Lung (tissue), 12 donors: ENCODE data around the gene CIBAR2. TPM values are rescaled to one million over a fixed set of nuclear protein-coding genes. Genes with fewer than 3 reads are reported as not detected.

Source experiments
- ATAC-seq: fragments of 200-7000 bp; cut with Tn5 transposase; one replicate; pipeline ENCODE4 v1.9.1; 2020; ENCODE audit warnings: moderate number of reproducible peaks; ENCODE audit not compliant: insufficient read depth, low FRiP score
- DNase-seq, 3 donors: peaks; one replicate each; pipeline ENCODE4 v3.0.0-alpha.2; 2013 to 2017
- H3K27ac ChIP-seq, 2 donors: one replicate each; pipeline ENCODE4 v1.5.1; 2013; ENCODE audit warnings: mild to moderate bottlenecking in 2 of 2, moderate library complexity in 2 of 2, control low read depth in 1 of 2, inconsistent platforms in 1 of 2, low read depth in 1 of 2, low read length in 1 of 2
- H3K27me3 ChIP-seq, 3 donors: one replicate each; pipeline ENCODE4 v1.5.1; 2013; ENCODE audit warnings: low read length in 2 of 3; ENCODE audit not compliant: control insufficient read depth in 3 of 3, insufficient read depth in 3 of 3
- H3K36me3 ChIP-seq, 4 donors: one replicate each; pipeline ENCODE4 v1.5.1; 2013; ENCODE audit warnings: low read length in 4 of 4, mild to moderate bottlenecking in 1 of 4, moderate library complexity in 1 of 4; ENCODE audit not compliant: control insufficient read depth in 4 of 4, insufficient read depth in 4 of 4
- H3K4me1 ChIP-seq, 5 donors: one replicate each; pipeline ENCODE4 v1.5.1; 2013; ENCODE audit warnings: low read length in 5 of 5, mild to moderate bottlenecking in 2 of 5, moderate library complexity in 1 of 5; ENCODE audit not compliant: control insufficient read depth in 5 of 5, insufficient read depth in 5 of 5
- H3K4me3 ChIP-seq: one replicate; pipeline ENCODE4 v1.5.1; 2013; ENCODE audit warnings: mild to moderate bottlenecking, control low read depth, moderate library complexity
- H3K9ac ChIP-seq, 2 donors: one replicate each; pipeline ENCODE4 v1.5.1; 2013; ENCODE audit warnings: low read length in 2 of 2, control low read depth in 1 of 2; ENCODE audit not compliant: insufficient read depth in 1 of 2
- H3K9me3 ChIP-seq, 4 donors: one replicate each; pipeline ENCODE4 v1.5.1; 2013; ENCODE audit warnings: low read length in 3 of 4, mild to moderate bottlenecking in 1 of 4, moderate library complexity in 1 of 4; ENCODE audit not compliant: control insufficient read depth in 4 of 4, insufficient read depth in 3 of 4
- WGBS, 2 donors: extraction: QIAGEN DNeasy Blood & Tissue Kit; methylation state at CpG; one replicate each; pipeline ENCODE4 v1.1.7; 2013; 5-methylcytosine and 5-hydroxymethylcytosine counted together
- polyA plus RNA-seq, 2 donors: library from polyadenylated mRNA; stranded (reverse); fragments of 200-250 nt; gene quantifications; one replicate each; pipeline ENCODE4 v1.2.1, GENCODE V29; 2013
- total RNA-seq, 2 donors: library from RNA; depleted of rRNA in 1 of 2; stranded (reverse); fragments of >200 nt in 1 of 2; gene quantifications; one replicate each; pipeline ENCODE4 v1.2.1, GENCODE V29; 2014 to 2021
- TF ChIP-seq, protein P1 (sequence below): IDR thresholded peaks from 2 replicates; pipeline ENCODE4 v1.5.1; 2012; ENCODE audit warnings: mild to moderate bottlenecking; ENCODE audit errors: control extremely low read depth, extremely low read depth
- donor health status: control.
- donor health status: control.
- donor health status: Bipolar disorder and iron deficiency.
- donor health status: healthy.
- donor health status: DM: yes; HTN: yes; CAD: no.

Gene CIBAR2
- total and polyA plus RNA-seq, 4 donors = 11.8 to 49.0 (median 18.9) TPM

DNA sequence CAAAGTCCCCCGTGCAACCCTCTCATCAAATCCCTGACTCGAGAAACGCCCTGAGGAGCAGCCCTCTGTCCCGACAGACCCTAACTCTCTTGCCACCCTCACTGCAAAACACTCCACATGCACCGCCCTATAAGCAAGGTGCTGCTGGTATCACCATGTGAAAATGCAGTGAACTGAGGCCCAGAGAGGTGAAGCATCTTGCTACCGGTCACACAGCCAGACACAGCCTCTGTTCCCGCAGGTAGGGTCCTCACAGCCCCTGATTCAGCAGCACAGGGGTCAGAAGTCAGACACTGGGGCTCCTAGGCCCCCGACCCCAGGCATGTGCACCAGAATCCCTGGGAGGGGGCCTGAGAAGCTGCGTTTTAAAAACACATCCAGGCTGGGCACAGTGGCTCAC lies 1.1 kb downstream of the CIBAR2 start:
- ATAC-seq (no peak), DNase-seq (no peak)
- Histone ChIP-seq H3K27ac (no peak overlapping the region), H3K36me3 (no peaks in the 10 kb centered on the region), H3K27me3 (no peaks in the 10 kb centered on the region), H3K4me1 (peaks cover 0 to 3% (median 0%) of the 10 kb centered on the region in 5 donors), H3K9me3 (no peaks in the 10 kb centered on the region), H3K4me3 (no peak overlapping the region), H3K9ac (no peak overlapping the region)
- TF ChIP-seq, protein P1, sequence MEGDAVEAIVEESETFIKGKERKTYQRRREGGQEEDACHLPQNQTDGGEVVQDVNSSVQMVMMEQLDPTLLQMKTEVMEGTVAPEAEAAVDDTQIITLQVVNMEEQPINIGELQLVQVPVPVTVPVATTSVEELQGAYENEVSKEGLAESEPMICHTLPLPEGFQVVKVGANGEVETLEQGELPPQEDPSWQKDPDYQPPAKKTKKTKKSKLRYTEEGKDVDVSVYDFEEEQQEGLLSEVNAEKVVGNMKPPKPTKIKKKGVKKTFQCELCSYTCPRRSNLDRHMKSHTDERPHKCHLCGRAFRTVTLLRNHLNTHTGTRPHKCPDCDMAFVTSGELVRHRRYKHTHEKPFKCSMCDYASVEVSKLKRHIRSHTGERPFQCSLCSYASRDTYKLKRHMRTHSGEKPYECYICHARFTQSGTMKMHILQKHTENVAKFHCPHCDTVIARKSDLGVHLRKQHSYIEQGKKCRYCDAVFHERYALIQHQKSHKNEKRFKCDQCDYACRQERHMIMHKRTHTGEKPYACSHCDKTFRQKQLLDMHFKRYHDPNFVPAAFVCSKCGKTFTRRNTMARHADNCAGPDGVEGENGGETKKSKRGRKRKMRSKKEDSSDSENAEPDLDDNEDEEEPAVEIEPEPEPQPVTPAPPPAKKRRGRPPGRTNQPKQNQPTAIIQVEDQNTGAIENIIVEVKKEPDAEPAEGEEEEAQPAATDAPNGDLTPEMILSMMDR = no peak
- 89 to 91% methylated on average over 9 of the region's 9 CpGs for WGBS, 2 donors

DNA sequence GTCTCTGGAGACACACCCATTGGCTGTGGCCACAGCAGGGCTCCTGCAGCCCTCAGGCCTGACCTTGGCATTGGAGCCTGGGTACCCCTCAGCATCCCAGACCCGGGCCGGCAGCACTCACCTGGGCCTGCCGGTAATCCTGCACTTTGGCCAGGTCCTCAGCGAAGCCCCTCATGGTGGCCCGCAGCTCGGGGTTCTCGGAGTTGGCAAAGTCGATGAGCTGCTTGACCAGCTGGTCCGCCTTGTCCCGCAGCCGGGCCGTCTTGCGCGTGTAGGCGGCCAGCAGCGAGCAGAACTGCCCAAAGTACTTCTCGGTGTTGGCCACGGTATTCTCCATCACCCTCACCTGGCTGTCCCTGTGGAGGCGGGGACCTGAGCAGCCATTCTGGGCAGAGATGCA lies 2.2 kb downstream of the CIBAR2 start:
- TF ChIP-seq, protein P1 = no peak
- H3K36me3 ChIP-seq = no peaks in the 10 kb centered on the region
- H3K27ac ChIP-seq = no peak overlapping the region
- no peaks in the 10 kb centered on the region for H3K27me3 ChIP-seq
- no peak overlapping the region for H3K4me3 ChIP-seq
- WGBS, 2 donors = 97 to 98% methylated on average over 19 of the region's 19 CpGs
- H3K9me3 ChIP-seq = no peaks in the 10 kb centered on the region
- H3K9ac ChIP-seq = no peak overlapping the region
- H3K4me1 ChIP-seq = peaks cover 0 to 2% (median 0%) of the 10 kb centered on the region in 5 donors
- DNase-seq = no peak
- no peak for ATAC-seq

DNA sequence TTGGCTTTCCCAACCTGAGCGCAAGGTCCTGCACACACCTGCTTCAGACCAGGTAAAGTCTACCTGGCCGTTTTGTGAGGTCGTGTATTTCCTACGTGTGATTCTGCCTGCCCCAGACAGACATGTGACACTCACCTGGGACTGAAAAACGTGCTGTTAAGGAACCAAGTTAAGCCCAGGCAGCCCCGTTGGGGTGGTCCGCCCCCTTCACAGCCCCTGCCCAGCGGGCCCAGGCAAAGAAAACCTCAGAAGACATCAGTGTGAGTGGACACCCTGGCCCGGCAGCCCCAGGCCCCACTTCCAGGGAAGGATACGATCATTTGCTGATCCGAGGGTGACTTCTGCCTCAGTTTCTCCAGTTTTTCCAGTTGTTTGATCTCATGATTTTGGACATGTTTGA lies 4.7 kb downstream of the CIBAR2 start:
- H3K36me3 ChIP-seq = no peaks in the 10 kb centered on the region
- TF ChIP-seq, protein P1 = no peak
- H3K27ac ChIP-seq = no peak overlapping the region
- no peak for ATAC-seq
- WGBS, 2 donors = 84 to 89% methylated on average over 11 of the region's 11 CpGs
- H3K4me1 ChIP-seq = no peaks in the 10 kb centered on the region
- no peak overlapping the region for H3K9ac ChIP-seq
- DNase-seq = no peak
- H3K27me3 ChIP-seq = no peaks in the 10 kb centered on the region
- H3K9me3 ChIP-seq = no peaks in the 10 kb centered on the region
- H3K4me3 ChIP-seq = no peak overlapping the region

DNA sequence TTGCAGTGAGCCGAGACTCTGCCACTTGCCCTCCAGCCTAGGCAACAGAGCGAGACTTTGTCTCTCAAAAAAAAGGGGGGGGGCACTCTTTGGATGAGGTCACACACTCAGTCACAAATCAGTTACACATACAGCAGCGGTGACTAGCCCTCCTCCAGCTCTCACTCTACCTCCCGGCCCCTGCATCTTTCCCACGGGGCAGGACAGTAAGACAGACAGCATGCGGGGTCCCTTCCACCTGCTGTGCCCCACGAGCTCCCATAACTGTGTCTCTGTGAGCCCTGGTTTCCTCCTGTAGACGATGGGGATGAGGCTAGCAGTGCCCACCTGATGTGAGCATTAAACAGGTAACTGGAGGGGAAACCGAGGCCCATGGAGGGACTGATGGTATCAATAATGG lies 5.2 kb downstream of the CIBAR2 start:
- Histone ChIP-seq H3K27me3 (no peaks in the 10 kb centered on the region), H3K4me1 (no peaks in the 10 kb centered on the region), H3K36me3 (no peaks in the 10 kb centered on the region), H3K27ac (no peak overlapping the region), H3K9me3 (no peaks in the 10 kb centered on the region), H3K4me3 (no peak overlapping the region), H3K9ac (no peak overlapping the region)
- no peak for ATAC-seq
- DNase-seq = no peak
- TF ChIP-seq, protein P1 = no peak
- 84 to 85% methylated on average over 9 of the region's 9 CpGs for WGBS, 2 donors
